ENCODE data around the gene DNM1L.

DNA sequence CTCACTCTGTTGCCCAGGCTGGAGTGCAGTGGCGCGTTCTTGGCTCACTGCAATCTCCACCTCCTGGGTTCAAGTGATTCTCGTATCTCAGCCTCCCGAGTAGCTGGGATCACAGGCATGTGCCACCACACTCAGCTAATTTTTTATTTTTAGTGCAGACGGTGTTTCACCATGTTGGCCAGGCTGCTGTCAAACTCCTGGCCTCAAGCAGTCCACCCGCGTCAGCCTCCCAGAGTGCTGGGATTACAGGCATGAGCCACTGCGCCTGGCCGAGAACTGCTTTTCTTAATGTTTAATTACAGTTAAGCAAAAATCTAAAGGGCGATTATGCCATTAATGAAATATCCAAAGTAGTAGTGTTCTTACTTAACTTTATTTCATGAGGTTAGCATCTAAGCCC, 63.0 kb downstream of the DNM1L start:
- TF ChIP-seq, protein P1, sequence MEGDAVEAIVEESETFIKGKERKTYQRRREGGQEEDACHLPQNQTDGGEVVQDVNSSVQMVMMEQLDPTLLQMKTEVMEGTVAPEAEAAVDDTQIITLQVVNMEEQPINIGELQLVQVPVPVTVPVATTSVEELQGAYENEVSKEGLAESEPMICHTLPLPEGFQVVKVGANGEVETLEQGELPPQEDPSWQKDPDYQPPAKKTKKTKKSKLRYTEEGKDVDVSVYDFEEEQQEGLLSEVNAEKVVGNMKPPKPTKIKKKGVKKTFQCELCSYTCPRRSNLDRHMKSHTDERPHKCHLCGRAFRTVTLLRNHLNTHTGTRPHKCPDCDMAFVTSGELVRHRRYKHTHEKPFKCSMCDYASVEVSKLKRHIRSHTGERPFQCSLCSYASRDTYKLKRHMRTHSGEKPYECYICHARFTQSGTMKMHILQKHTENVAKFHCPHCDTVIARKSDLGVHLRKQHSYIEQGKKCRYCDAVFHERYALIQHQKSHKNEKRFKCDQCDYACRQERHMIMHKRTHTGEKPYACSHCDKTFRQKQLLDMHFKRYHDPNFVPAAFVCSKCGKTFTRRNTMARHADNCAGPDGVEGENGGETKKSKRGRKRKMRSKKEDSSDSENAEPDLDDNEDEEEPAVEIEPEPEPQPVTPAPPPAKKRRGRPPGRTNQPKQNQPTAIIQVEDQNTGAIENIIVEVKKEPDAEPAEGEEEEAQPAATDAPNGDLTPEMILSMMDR (IDR thresholded peaks at IDR 0.05), result no peak
- TF ChIP-seq POLR2AphosphoS5 (IDR thresholded peaks at IDR 0.05) (no peak), POLR2A (IDR thresholded peaks at IDR 0.05) (no peak), EP300 (IDR thresholded peaks at IDR 0.05) (no peak)

Measured in upper lobe of left lung (tissue), 4 donors.